H1 (cell line): ENCODE data around the gene ARRB1.

Source experiments
- BCL11A ChIP-seq, 2 experiments: IDR thresholded peaks; one replicate each; pipeline ENCODE4 v1.6.1; 2011; ENCODE audit warnings: low read depth in 2 of 2, low read length in 2 of 2, mild to moderate bottlenecking in 2 of 2
- CBX5 ChIP-seq: fragments of 300-800, 300-1000 bp; sonication (generic); IDR thresholded peaks from 2 replicates; pipeline ENCODE4 v1.7.1; 2016; ENCODE audit warnings: antibody characterized with exemption, low read length, low read depth
- CEBPB ChIP-seq: IDR thresholded peaks from 2 replicates; pipeline ENCODE4 v1.6.1; 2012; ENCODE audit warnings: low read depth, low read length
- CTCF ChIP-seq, 3 experiments: IDR thresholded peaks; 1 replicate in 2 of 3; 2 replicates in 1 of 3; pipeline versions ENCODE4 v1.5.1 to v1.6.1; 2011; ENCODE audit warnings: low read length in 3 of 3, mild to moderate bottlenecking in 3 of 3, inconsistent platforms in 2 of 3, low read depth in 1 of 3, moderate library complexity in 1 of 3; ENCODE audit not compliant: insufficient read depth in 1 of 3; ENCODE audit errors: control extremely low read depth in 1 of 3
- E2F6 ChIP-seq: IDR thresholded peaks from 2 replicates; pipeline ENCODE4 v1.6.1; 2012; ENCODE audit warnings: inconsistent platforms
- GABPA ChIP-seq: IDR thresholded peaks from 2 replicates; pipeline ENCODE4 v1.6.1; 2011; ENCODE audit warnings: mild to moderate bottlenecking, low read length, moderate library complexity, borderline replicate concordance; ENCODE audit not compliant: insufficient read depth
- GTF2F1 ChIP-seq: IDR thresholded peaks from 2 replicates; pipeline ENCODE4 v1.6.1; 2012; ENCODE audit warnings: low read depth, low read length, improper control_type of control experiment, borderline replicate concordance
- PHF8 ChIP-seq: fragments of 200-600 bp; sonication (generic); conservative IDR thresholded peaks from 2 replicates; pipeline ENCODE4 v1.7.1; 2012; ENCODE audit warnings: low read depth, mild to moderate bottlenecking, inconsistent platforms, low read length, moderate library complexity
- POLR2A ChIP-seq, 2 experiments: IDR thresholded peaks; 1 replicate in 1 of 2; 2 replicates in 1 of 2; pipeline ENCODE4 v1.6.1; 2011; ENCODE audit warnings: low read depth in 2 of 2, low read length in 2 of 2, mild to moderate bottlenecking in 2 of 2; ENCODE audit errors: control extremely low read depth in 1 of 2
- POLR2AphosphoS5 ChIP-seq: IDR thresholded peaks from 2 replicates; pipeline ENCODE4 v1.6.1; 2011; ENCODE audit warnings: low read depth, low read length
- RAD21 ChIP-seq, 2 experiments: IDR thresholded peaks in 1 of 2; conservative IDR thresholded peaks in 1 of 2; 2 replicates each; pipeline ENCODE4 v1.6.1; 2011; ENCODE audit warnings: low read depth in 2 of 2, low read length in 2 of 2, improper control_type of control experiment in 1 of 2, inconsistent platforms in 1 of 2, mild to moderate bottlenecking in 1 of 2, moderate library complexity in 1 of 2
- RNF2 ChIP-seq: fragments of 200-900, 300-1000 bp; sonication (generic); IDR thresholded peaks from 2 replicates; pipeline ENCODE4 v1.7.1; 2016; ENCODE audit warnings: borderline replicate concordance, low read depth, mild to moderate bottlenecking, antibody characterized with exemption, low read length; ENCODE audit not compliant: poor library complexity, severe bottlenecking; ENCODE audit errors: missing control alignments
- TAF1 ChIP-seq: IDR thresholded peaks from 2 replicates; pipeline ENCODE4 v1.6.1; 2011; ENCODE audit warnings: mild to moderate bottlenecking, low read depth, low read length

DNA sequence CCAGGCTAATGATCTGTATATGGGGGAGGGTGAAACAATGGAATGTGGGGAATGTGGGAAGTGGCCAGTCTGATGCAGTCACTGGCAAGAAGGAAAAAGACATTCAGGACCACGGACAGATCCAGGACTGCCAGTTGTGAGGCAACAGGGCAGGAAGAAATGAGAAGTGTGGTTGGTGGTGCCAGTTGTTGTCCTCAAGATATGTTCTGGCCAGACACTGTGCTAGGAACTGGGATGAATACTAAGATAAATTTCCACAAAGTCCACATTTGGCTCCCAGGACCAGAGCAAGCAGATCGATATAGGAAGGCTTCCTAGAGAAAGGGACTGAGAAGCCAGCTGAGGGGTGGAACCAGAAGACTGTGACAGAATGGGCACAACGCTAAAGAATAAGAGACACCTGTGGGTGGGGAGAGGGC, 117.7 kb downstream of the ARRB1 start:
- no peak for TF ChIP-seq POLR2A (IDR thresholded peaks at IDR 0.05; ENCODE audit: control extremely low read depth in 1 of 2, low read depth in 2 of 2, low read length in 2 of 2)
- TF ChIP-seq CTCF (IDR thresholded peaks at IDR 0.05; ENCODE audit: control extremely low read depth in 1 of 3, insufficient read depth in 1 of 3, low read depth in 1 of 3, low read length in 3 of 3) = no peak
- TF ChIP-seq PHF8 = no peak
- no peak for TF ChIP-seq POLR2AphosphoS5
- TF ChIP-seq RNF2 = no peak
- no peak for TF ChIP-seq BCL11A (IDR thresholded peaks at IDR 0.05; ENCODE audit: low read depth in 2 of 2, low read length in 2 of 2)
- no peak for TF ChIP-seq GTF2F1
- TF ChIP-seq TAF1 = no peak
- TF ChIP-seq E2F6 = no peak
- TF ChIP-seq CBX5 = no peak
- TF ChIP-seq RAD21 (IDR thresholded peaks at IDR 0.05 in 1 of 2, conservative IDR thresholded peaks at IDR 0.05 in 1 of 2; ENCODE audit: low read depth in 2 of 2, low read length in 2 of 2) = no peak
- TF ChIP-seq CEBPB = peak; percentile 90
- TF ChIP-seq GABPA = no peak
